ENCODE measurements around the gene STK11. TPM values are rescaled to one million over a fixed set of nuclear protein-coding genes. Genes with fewer than 3 reads are reported as not detected.

The STK11 gene
- total RNA-seq, 1 experiment from 2014 or later: 56.7 TPM

DNA sequence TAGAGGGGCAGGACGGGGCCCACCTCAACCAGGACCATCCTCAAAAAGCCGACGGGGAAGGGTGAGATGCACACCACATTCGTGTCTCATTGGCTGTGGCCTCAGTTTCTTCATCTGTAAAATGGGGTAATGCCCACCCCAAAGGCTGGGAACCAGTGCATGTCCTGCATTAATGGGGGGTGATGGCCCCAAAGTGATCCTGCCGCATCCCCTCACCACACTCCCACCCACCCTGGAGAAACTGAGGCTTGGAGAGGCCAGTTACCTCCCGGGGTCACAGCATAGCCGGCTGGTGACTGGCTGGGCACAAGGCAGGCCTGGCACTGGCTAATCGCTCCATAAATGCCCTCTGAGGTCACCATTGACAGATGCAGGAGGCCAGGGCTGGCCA lies 42.2 kb downstream of the STK11 start:
- intact Hi-C loops (cut with micrococcal nuclease; ENCODE audit: unreplicated experiment): no loop called here
- H3K4me1 Mint-ChIP-seq (ENCODE audit: low read depth, unreplicated experiment): no peaks in the 10 kb centered on the region
- Histone ChIP-seq H3K27me3 (replicated peaks; ENCODE audit: control insufficient read depth, insufficient read depth, low read length) (no peaks in the 10 kb centered on the region), H3K4me3 (ENCODE audit: low read depth, low read length) (peak overlapping the region; percentile 88), H3K36me3 (ENCODE audit: control insufficient read depth, insufficient read depth, low read length) (peaks cover 4% of the 10 kb centered on the region), H3K9me3 (no peaks in the 10 kb centered on the region), H3K4me1 (peaks cover 31% of the 10 kb centered on the region)
- H3K27me3 Mint-ChIP-seq (ENCODE audit: insufficient read depth, unreplicated experiment): no peaks in the 10 kb centered on the region
- ChIA-PET POLR2A (interaction anchor here (1.5 kb wide), 1 partner anchor 19 kb away, joined by 10 read pairs; no protein-coding TSS in a partner anchor), CTCF (no interaction called here)
- H3K36me3 Mint-ChIP-seq (ENCODE audit: insufficient read depth, unreplicated experiment): peaks cover 55% of the 10 kb centered on the region
- no TSS peak for BruUV-seq (replicated peaks)
- no peak for DNase-seq
- no peaks in the 10 kb centered on the region for H3K9me3 Mint-ChIP-seq (ENCODE audit: unreplicated experiment)
- no peak overlapping the region for H3K27ac Mint-ChIP-seq (ENCODE audit: unreplicated experiment)
- H3K4me3 Mint-ChIP-seq (ENCODE audit: unreplicated experiment): no peak overlapping the region
- TF ChIP-seq, protein P1, sequence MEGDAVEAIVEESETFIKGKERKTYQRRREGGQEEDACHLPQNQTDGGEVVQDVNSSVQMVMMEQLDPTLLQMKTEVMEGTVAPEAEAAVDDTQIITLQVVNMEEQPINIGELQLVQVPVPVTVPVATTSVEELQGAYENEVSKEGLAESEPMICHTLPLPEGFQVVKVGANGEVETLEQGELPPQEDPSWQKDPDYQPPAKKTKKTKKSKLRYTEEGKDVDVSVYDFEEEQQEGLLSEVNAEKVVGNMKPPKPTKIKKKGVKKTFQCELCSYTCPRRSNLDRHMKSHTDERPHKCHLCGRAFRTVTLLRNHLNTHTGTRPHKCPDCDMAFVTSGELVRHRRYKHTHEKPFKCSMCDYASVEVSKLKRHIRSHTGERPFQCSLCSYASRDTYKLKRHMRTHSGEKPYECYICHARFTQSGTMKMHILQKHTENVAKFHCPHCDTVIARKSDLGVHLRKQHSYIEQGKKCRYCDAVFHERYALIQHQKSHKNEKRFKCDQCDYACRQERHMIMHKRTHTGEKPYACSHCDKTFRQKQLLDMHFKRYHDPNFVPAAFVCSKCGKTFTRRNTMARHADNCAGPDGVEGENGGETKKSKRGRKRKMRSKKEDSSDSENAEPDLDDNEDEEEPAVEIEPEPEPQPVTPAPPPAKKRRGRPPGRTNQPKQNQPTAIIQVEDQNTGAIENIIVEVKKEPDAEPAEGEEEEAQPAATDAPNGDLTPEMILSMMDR (IDR thresholded peaks at IDR 0.05; ENCODE audit: insufficient read depth in 1 of 2, low read depth in 1 of 2, low read length in 1 of 2, severe bottlenecking in 1 of 2, unreplicated experiment in 1 of 2): no peak

DNA sequence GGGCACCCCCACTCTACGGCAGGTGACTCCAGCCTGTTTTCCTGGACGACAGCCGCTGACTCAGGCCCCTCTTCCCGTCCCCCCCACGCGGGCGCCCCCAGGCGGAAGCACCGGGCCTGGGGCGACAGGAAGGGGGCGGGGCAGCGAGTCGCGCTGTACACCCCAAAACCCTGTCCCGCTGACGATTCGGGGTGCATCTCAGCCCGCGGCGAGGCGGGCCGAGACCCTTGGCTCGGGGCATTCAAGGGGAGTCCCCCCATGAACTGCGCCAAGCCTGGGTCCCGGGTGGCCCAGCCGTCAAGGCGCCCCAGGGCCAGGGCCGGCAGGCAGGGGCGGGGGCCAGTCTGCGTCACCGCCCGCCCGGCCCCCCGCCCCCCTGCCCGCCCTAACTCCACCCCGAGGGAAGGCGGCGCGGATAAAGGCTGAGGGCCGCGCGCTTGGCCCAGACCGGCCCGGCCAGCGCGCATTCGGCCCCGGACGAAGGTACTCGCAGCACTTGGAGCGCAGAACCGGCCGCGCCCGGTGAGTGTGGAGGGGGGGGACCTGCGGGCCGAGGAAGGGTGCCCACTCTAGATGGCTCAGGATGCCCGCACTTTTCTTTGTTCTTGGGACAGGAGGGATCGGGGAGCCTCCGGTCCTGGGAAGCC lies 42.7 kb downstream of the STK11 start, which contains the start of gene MIDN:
Gene MIDN, plus strand, starts transcription at position 445 of the 647 bp plus-strand sequence. CDS start 1,714 bp downstream, outside the sequence.
- peak; percentile 79 to 85 for DNase-seq

DNA sequence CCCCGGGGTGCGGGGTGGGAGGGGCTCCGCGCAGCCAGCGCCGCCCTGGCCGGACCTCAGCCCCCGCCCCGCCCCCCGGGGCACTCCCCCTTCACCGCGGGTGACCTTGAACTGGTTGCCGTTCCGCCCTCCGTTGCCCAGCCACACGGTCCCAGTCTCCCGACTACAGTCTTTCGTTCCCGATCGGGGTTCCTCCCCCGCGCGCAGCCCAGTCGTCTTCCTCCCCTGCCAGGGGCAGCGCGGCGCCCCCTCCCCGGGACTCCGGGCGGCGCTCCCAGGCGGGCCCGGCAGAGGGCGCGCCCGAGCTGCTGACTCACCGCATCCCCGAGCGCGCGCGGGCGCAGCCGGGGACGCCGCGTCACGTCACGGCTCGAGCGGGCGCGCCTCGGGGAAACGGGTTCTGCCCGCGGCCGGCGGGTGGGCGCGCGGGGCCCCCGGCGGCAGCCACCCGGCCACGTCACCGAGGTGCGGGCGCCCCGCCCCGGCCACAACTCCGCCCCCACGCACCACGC lies 43.3 kb downstream of the STK11 start:
- peak; percentile 84 to 86 for DNase-seq
- ChIA-PET POLR2A (interaction anchor here (0.6 to 1.6 kb wide), 4 partner anchors 17 to 205 kb away, joined by 3 to 21 read pairs (median 4); partner anchors contain the start of gene CIRBP), CTCF (interaction anchor here (0.6 kb wide), 1 partner anchor 20 kb away, joined by 3 read pairs; no protein-coding TSS in a partner anchor)
- intact Hi-C loops (cut with micrococcal nuclease; ENCODE audit: unreplicated experiment): loop anchor here (1.0 kb wide), 1 partner anchor 20 kb away; the partner anchor contains the start of gene CIRBP
- peaks cover 35% of the 10 kb centered on the region for H3K4me1 ChIP-seq
- Mint-ChIP-seq H3K27me3 (ENCODE audit: insufficient read depth, unreplicated experiment) (no peaks in the 10 kb centered on the region), H3K4me1 (ENCODE audit: low read depth, unreplicated experiment) (peaks cover 6% of the 10 kb centered on the region), H3K36me3 (ENCODE audit: insufficient read depth, unreplicated experiment) (peaks cover 66% of the 10 kb centered on the region), H3K27ac (ENCODE audit: unreplicated experiment) (peak overlapping the region; percentile 75), H3K9me3 (ENCODE audit: unreplicated experiment) (no peaks in the 10 kb centered on the region), H3K4me3 (ENCODE audit: unreplicated experiment) (peak overlapping the region; percentile 96)
- H3K4me3 ChIP-seq (ENCODE audit: low read depth, low read length): peak overlapping the region; percentile 88
- peaks cover 4% of the 10 kb centered on the region for H3K36me3 ChIP-seq (ENCODE audit: control insufficient read depth, insufficient read depth, low read length)
- no peaks in the 10 kb centered on the region for H3K27me3 ChIP-seq (replicated peaks; ENCODE audit: control insufficient read depth, insufficient read depth, low read length)
- H3K9me3 ChIP-seq: no peaks in the 10 kb centered on the region
- TSS peak; percentile 45 for BruUV-seq (replicated peaks)
- TF ChIP-seq, protein P1 (IDR thresholded peaks at IDR 0.05; ENCODE audit: insufficient read depth in 1 of 2, low read depth in 1 of 2, low read length in 1 of 2, severe bottlenecking in 1 of 2, unreplicated experiment in 1 of 2): peak; percentile 40 to 87

More for the DNA sequence above, 42.7 kb downstream of the STK11 start, which contains the start of gene MIDN:
- BruUV-seq (replicated peaks): no TSS peak
- H3K4me3 Mint-ChIP-seq (ENCODE audit: unreplicated experiment): peak within 1 kb of the TSS; percentile 96
- Histone ChIP-seq H3K4me1 (peaks cover 30% of the 10 kb centered on the region), H3K27me3 (replicated peaks; ENCODE audit: control insufficient read depth, insufficient read depth, low read length) (no peaks in the 10 kb centered on the region), H3K36me3 (ENCODE audit: control insufficient read depth, insufficient read depth, low read length) (peaks cover 4% of the 10 kb centered on the region), H3K4me3 (ENCODE audit: low read depth, low read length) (peak within 1 kb of the TSS; percentile 88), H3K9me3 (no peaks in the 10 kb centered on the region)
- TF ChIP-seq, protein P1 (IDR thresholded peaks at IDR 0.05; ENCODE audit: insufficient read depth in 1 of 2, low read depth in 1 of 2, low read length in 1 of 2, severe bottlenecking in 1 of 2, unreplicated experiment in 1 of 2): no peak
- peaks cover 60% of the 10 kb centered on the region for H3K36me3 Mint-ChIP-seq (ENCODE audit: insufficient read depth, unreplicated experiment)
- peak within 1 kb of the TSS; percentile 75 for H3K27ac Mint-ChIP-seq (ENCODE audit: unreplicated experiment)
- ChIA-PET CTCF (no interaction called here), POLR2A (interaction anchor here (1.0 to 1.6 kb wide), 3 partner anchors 17 to 21 kb away, joined by 3 to 21 read pairs (median 4); partner anchors contain the start of gene CIRBP)
- no peaks in the 10 kb centered on the region for H3K27me3 Mint-ChIP-seq (ENCODE audit: insufficient read depth, unreplicated experiment)
- peaks cover under 1% of the 10 kb centered on the region for H3K4me1 Mint-ChIP-seq (ENCODE audit: low read depth, unreplicated experiment)
- intact Hi-C loops (cut with micrococcal nuclease; ENCODE audit: unreplicated experiment): no loop called here
- H3K9me3 Mint-ChIP-seq (ENCODE audit: unreplicated experiment): no peaks in the 10 kb centered on the region
